Omental fat pad (tissue), 4 donors: ENCODE data around the gene CCL19. TPM values are rescaled to one million over a fixed set of nuclear protein-coding genes. Genes with fewer than 3 reads are reported as not detected.

Experiments
- ATAC-seq: fragments of 150-250 bp; one replicate; pipeline ENCODE4 v1.9.1; 2016; ENCODE audit warnings: mild to moderate bottlenecking, moderate library complexity; ENCODE audit not compliant: low FRiP score
- DNase-seq: peaks from one replicate; pipeline ENCODE4 v3.0.0-alpha.2; 2019; ENCODE audit warnings: low spot score
- CTCF ChIP-seq, 3 donors: fragments of 450-650 bp; IDR thresholded peaks; one replicate each; pipeline ENCODE4 v1.5.1; 2016 to 2017; ENCODE audit warnings: antibody characterized with exemption in 3 of 3, mild to moderate bottlenecking in 3 of 3, moderate library complexity in 2 of 3
- total RNA-seq, 4 donors: library from RNA; depleted of rRNA; stranded (reverse); fragments of >200 nt; gene quantifications; one replicate each; pipeline ENCODE4 v1.1.0, GENCODE V29; 2016

The CCL19 gene
- total RNA-seq, 4 donors from 2014 or later: not detected

GRCh38 chr9:34719021-34719768 lies 28.1 kb upstream of the CCL19 start:
- TF ChIP-seq CTCF (IDR thresholded peaks at IDR 0.05): no peak
- DNase-seq: no peak
- no peak for ATAC-seq

- DNase-seq: no peak
- no peak for ATAC-seq
- TF ChIP-seq CTCF (IDR thresholded peaks at IDR 0.05): no peak
Observed at GRCh38 chr9:34717996-34718614, 27.0 kb upstream of the CCL19 start.

- TF ChIP-seq CTCF (IDR thresholded peaks at IDR 0.05): no peak
- DNase-seq: no peak
- ATAC-seq: no peak
Observed at GRCh38 chr9:34716711-34717110, 25.6 kb upstream of the CCL19 start.

- no peak for ATAC-seq
- no peak for TF ChIP-seq CTCF (IDR thresholded peaks at IDR 0.05)
- DNase-seq: no peak
Observed at GRCh38 chr9:34715639-34716215, 24.7 kb upstream of the CCL19 start.

- no peak for TF ChIP-seq CTCF (IDR thresholded peaks at IDR 0.05)
- no peak for DNase-seq
- no peak for ATAC-seq
Observed at GRCh38 chr9:34714007-34714406, 22.9 kb upstream of the CCL19 start.

GRCh38 chr9:34712140-34712539 lies 21.1 kb upstream of the CCL19 start:
- ATAC-seq: no peak
- no peak for DNase-seq
- TF ChIP-seq CTCF (IDR thresholded peaks at IDR 0.05): no peak
